PC-3 (cell line): ENCODE results near the gene IL1RAP.

Source experiments
- CTCF ChIP-seq: fragments of 300-600 bp; sonication (generic); conservative IDR thresholded peaks from 2 replicates; pipeline ENCODE4 v1.5.1; 2017; ENCODE audit warnings: antibody characterized with exemption, low read depth, mild to moderate bottlenecking, low read length
- EZH2 ChIP-seq: fragments of 300-600 bp; sonication (generic); IDR thresholded peaks from one replicate; pipeline ENCODE4 v1.6.1; 2017; ENCODE audit warnings: antibody characterized with exemption, mild to moderate bottlenecking, low read length; ENCODE audit not compliant: unreplicated experiment
- EZH2phosphoT487 ChIP-seq: fragments of 300-600 bp; sonication (generic); IDR thresholded peaks from 2 replicates; pipeline ENCODE4 v1.6.1; 2018; ENCODE audit warnings: mild to moderate bottlenecking, antibody characterized with exemption, low read length, borderline replicate concordance

DNA sequence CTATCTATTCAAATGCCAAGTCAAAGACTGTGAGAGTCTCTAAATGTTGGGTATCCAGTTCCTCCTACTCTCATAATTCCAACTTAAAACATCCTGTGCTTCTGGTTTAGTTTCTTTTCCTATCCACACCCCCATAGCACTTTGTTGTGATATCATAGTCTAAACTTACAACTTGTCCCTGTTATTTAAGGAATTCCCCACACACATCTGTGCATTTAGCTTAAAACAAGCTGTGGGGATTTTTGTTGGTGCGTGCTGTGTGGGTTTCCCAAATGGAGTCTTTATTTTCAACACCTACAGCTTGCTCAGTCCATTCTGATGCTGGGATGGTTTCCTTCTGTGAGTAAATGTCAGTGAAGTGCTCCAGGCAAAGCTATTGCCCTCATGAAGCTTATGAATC, 181.3 kb downstream of the IL1RAP start:
- TF ChIP-seq CTCF = no peak
- TF ChIP-seq EZH2 = no peak
- no peak for TF ChIP-seq EZH2phosphoT487
